HepG2 (cell line): ENCODE data around the gene TUBA4A. TPM values are rescaled to one million over a fixed set of nuclear protein-coding genes. Genes with fewer than 3 reads are reported as not detected.

Experiments
- ELF4 ChIP-seq: sonication (generic); formaldehyde crosslinking; IDR thresholded peaks from 2 replicates; pipeline ENCODE4 v1.5.0; 2020; ENCODE audit warnings: missing genetic modification reagents, mild to moderate bottlenecking, moderate library complexity, borderline replicate concordance
- GABPB1 ChIP-seq: IDR thresholded peaks from 2 replicates; pipeline ENCODE4 v1.6.1; 2016; ENCODE audit warnings: mild to moderate bottlenecking, missing genetic modification reagents, moderate library complexity, missing compliant biosample characterization
- HNRNPUL1 ChIP-seq: fragments of 200-400 bp; formaldehyde crosslinking; IDR thresholded peaks from 2 replicates; pipeline ENCODE4 v1.6.1; 2017; ENCODE audit warnings: low read depth, mild to moderate bottlenecking, low read length, moderate library complexity
- HOXD1 ChIP-seq: sonication (generic); formaldehyde crosslinking; IDR thresholded peaks from 2 replicates; pipeline ENCODE4 v1.5.0; 2020; ENCODE audit warnings: missing genetic modification reagents
- KAT8 ChIP-seq: IDR thresholded peaks from 2 replicates; pipeline ENCODE4 v1.6.1; 2016; ENCODE audit warnings: missing genetic modification reagents, missing compliant biosample characterization
- MYNN ChIP-seq: sonication (generic); formaldehyde crosslinking; IDR thresholded peaks from 2 replicates; pipeline ENCODE4 v1.4.0; 2020; ENCODE audit warnings: mild to moderate bottlenecking, low read depth, missing genetic modification reagents
- NR3C1 ChIP-seq: sonication (generic); formaldehyde crosslinking; IDR thresholded peaks from 2 replicates; pipeline ENCODE4 v1.4.0; 2020; ENCODE audit warnings: missing genetic modification reagents
- PCBP1 ChIP-seq: fragments of 200-400 bp; formaldehyde crosslinking; IDR thresholded peaks from 2 replicates; pipeline ENCODE4 v1.6.1; 2017; ENCODE audit warnings: mild to moderate bottlenecking, low read depth, low read length, borderline replicate concordance
- POGZ ChIP-seq: sonication (generic); formaldehyde crosslinking; IDR thresholded peaks from 2 replicates; pipeline ENCODE4 v1.4.0; 2020; ENCODE audit warnings: mild to moderate bottlenecking, missing genetic modification reagents
- SP2 ChIP-seq: sonication (generic); formaldehyde crosslinking; IDR thresholded peaks from 2 replicates; pipeline ENCODE4 v1.5.1; 2020; ENCODE audit warnings: mild to moderate bottlenecking, missing genetic modification reagents
- ZNF224 ChIP-seq: sonication (generic); formaldehyde crosslinking; IDR thresholded peaks from 2 replicates; pipeline ENCODE4 v1.5.0; 2020; ENCODE audit warnings: mild to moderate bottlenecking, missing genetic modification reagents
- ZNF333 ChIP-seq: sonication (generic); formaldehyde crosslinking; IDR thresholded peaks from 2 replicates; pipeline ENCODE4 v1.4.0; 2020; ENCODE audit warnings: mild to moderate bottlenecking, missing genetic modification reagents, borderline replicate concordance
- ZNF790 ChIP-seq: sonication (generic); formaldehyde crosslinking; IDR thresholded peaks from 2 replicates; pipeline ENCODE4 v1.8.0; 2022; ENCODE audit warnings: missing genetic modification reagents, mild to moderate bottlenecking, borderline replicate concordance
- ZSCAN21 ChIP-seq: sonication (generic); formaldehyde crosslinking; IDR thresholded peaks from 2 replicates; pipeline ENCODE4 v1.8.0; 2022; ENCODE audit warnings: mild to moderate bottlenecking, missing genetic modification reagents, moderate library complexity, borderline replicate concordance
- ZSCAN31 ChIP-seq: sonication (generic); formaldehyde crosslinking; IDR thresholded peaks from 2 replicates; pipeline ENCODE4 v1.5.0; 2020; ENCODE audit warnings: low read depth, mild to moderate bottlenecking, missing genetic modification reagents
- polyA plus RNA-seq, 8 experiments: library from polyadenylated mRNA; depleted of rRNA in 3 of 8; stranded (reverse) in 7 of 8; unstranded in 1 of 8; fragments of >200 nt; fragmentation: Illumina TruSeq in 4 of 8; extraction: Trizol in 4 of 8; gene quantifications; 2 replicates each; pipeline versions ENCODE4 v1.2.1 to v1.2.3, GENCODE V29; 2011 to 2016; ENCODE audit warnings: low read depth in 4 of 8, missing spikeins in 1 of 8, mixed read lengths in 1 of 8; ENCODE audit not compliant: insufficient read depth in 1 of 8
- total RNA-seq, 5 experiments: library from RNA; depleted of rRNA; stranded (reverse); fragments of >200 nt; fragmentation: Illumina TruSeq; extraction: Trizol; gene quantifications; 2 replicates each; pipeline ENCODE4 v1.2.3, GENCODE V29; 2016; ENCODE audit warnings: low read depth in 1 of 5
- TF ChIP-seq, protein P1 (sequence below): IDR thresholded peaks from 2 replicates; pipeline ENCODE4 v1.6.1; 2018; ENCODE audit warnings: missing genetic modification reagents
- TF ChIP-seq, protein P2 (sequence below): sonication (generic); formaldehyde crosslinking; IDR thresholded peaks from 2 replicates; pipeline ENCODE4 v1.5.1; 2020; ENCODE audit warnings: missing genetic modification reagents, mild to moderate bottlenecking, borderline replicate concordance
- TF ChIP-seq, protein P3 (sequence below): sonication (generic); formaldehyde crosslinking; conservative IDR thresholded peaks from 2 replicates; pipeline ENCODE4 v1.8.0; 2022; ENCODE audit warnings: missing genetic modification reagents
- TF ChIP-seq, protein P4 (sequence below): sonication (generic); formaldehyde crosslinking; IDR thresholded peaks from 2 replicates; pipeline ENCODE4 v1.4.0; 2020; ENCODE audit warnings: missing genetic modification reagents
- TF ChIP-seq, protein P5 (sequence below): sonication (generic); formaldehyde crosslinking; IDR thresholded peaks from 2 replicates; pipeline ENCODE4 v1.5.1; 2020; ENCODE audit warnings: mild to moderate bottlenecking, missing genetic modification reagents, borderline replicate concordance

The TUBA4A gene
- total and polyA plus RNA-seq, 2 of the 13 experiments (the other 11 are each of a cell fraction or from before 2014, with no cell fraction given): 1.3 to 12.7 TPM

DNA sequence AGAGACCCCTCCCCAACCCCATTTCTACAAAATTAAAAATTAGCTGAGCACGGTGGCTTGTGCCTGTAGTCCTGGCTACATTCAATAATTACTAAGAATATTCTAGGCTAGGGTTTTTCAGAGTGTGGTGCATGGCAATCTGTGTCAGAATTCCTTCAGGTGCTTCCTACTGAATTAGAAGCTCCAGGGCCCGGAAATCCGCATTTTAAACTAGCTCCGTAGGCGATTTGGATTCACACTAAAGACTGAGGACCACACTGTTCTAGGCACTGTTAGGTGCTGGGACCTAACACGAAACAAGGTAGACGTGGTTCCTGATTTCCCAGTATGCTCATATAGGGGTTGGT lies 47.8 kb downstream of the TUBA4A start (continued):
- TF ChIP-seq HOXD1 (no peak), PCBP1 (no peak), MYNN (CRISPR knock-in tag) (no peak), ZSCAN21 (CRISPR knock-in tag) (0 out of 2 replicates have a peak, but pooled peaks have one; percentile 3), NR3C1 (no peak), HNRNPUL1 (no peak), ZSCAN31 (CRISPR knock-in tag) (no peak), ZNF224 (no peak; the same call in 1 of the 2 replicates), ZNF790 (CRISPR knock-in tag) (no peak), KAT8 (CRISPR knock-in tag) (no peak), SP2 (CRISPR knock-in tag) (no peak; the same call in 1 of the 2 replicates), POGZ (CRISPR knock-in tag) (no peak), ZNF333 (CRISPR knock-in tag) (no peak), ELF4 (CRISPR knock-in tag) (0 out of 2 replicates have a peak, but pooled peaks have one; percentile 40), GABPB1 (no peak)
- TF ChIP-seq, protein P1, sequence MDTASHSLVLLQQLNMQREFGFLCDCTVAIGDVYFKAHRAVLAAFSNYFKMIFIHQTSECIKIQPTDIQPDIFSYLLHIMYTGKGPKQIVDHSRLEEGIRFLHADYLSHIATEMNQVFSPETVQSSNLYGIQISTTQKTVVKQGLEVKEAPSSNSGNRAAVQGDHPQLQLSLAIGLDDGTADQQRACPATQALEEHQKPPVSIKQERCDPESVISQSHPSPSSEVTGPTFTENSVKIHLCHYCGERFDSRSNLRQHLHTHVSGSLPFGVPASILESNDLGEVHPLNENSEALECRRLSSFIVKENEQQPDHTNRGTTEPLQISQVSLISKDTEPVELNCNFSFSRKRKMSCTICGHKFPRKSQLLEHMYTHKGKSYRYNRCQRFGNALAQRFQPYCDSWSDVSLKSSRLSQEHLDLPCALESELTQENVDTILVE (CRISPR knock-in tag): no peak
- TF ChIP-seq, protein P2, sequence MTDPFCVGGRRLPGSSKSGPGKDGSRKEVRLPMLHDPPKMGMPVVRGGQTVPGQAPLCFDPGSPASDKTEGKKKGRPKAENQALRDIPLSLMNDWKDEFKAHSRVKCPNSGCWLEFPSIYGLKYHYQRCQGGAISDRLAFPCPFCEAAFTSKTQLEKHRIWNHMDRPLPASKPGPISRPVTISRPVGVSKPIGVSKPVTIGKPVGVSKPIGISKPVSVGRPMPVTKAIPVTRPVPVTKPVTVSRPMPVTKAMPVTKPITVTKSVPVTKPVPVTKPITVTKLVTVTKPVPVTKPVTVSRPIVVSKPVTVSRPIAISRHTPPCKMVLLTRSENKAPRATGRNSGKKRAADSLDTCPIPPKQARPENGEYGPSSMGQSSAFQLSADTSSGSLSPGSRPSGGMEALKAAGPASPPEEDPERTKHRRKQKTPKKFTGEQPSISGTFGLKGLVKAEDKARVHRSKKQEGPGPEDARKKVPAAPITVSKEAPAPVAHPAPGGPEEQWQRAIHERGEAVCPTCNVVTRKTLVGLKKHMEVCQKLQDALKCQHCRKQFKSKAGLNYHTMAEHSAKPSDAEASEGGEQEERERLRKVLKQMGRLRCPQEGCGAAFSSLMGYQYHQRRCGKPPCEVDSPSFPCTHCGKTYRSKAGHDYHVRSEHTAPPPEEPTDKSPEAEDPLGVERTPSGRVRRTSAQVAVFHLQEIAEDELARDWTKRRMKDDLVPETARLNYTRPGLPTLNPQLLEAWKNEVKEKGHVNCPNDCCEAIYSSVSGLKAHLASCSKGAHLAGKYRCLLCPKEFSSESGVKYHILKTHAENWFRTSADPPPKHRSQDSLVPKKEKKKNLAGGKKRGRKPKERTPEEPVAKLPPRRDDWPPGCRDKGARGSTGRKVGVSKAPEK: no peak
- TF ChIP-seq, protein P3, sequence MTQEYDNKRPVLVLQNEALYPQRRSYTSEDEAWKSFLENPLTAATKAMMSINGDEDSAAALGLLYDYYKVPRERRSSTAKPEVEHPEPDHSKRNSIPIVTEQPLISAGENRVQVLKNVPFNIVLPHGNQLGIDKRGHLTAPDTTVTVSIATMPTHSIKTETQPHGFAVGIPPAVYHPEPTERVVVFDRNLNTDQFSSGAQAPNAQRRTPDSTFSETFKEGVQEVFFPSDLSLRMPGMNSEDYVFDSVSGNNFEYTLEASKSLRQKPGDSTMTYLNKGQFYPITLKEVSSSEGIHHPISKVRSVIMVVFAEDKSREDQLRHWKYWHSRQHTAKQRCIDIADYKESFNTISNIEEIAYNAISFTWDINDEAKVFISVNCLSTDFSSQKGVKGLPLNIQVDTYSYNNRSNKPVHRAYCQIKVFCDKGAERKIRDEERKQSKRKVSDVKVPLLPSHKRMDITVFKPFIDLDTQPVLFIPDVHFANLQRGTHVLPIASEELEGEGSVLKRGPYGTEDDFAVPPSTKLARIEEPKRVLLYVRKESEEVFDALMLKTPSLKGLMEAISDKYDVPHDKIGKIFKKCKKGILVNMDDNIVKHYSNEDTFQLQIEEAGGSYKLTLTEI (CRISPR knock-in tag): no peak
- TF ChIP-seq, protein P4, sequence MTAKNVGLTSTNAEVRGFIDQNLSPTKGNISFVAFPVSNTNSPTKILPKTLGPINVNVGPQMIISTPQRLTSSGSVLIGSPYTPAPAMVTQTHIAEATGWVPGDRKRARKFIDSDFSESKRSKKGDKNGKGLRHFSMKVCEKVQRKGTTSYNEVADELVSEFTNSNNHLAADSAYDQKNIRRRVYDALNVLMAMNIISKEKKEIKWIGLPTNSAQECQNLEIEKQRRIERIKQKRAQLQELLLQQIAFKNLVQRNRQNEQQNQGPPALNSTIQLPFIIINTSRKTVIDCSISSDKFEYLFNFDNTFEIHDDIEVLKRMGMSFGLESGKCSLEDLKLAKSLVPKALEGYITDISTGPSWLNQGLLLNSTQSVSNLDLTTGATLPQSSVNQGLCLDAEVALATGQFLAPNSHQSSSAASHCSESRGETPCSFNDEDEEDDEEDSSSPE: no peak
- TF ChIP-seq, protein P5, sequence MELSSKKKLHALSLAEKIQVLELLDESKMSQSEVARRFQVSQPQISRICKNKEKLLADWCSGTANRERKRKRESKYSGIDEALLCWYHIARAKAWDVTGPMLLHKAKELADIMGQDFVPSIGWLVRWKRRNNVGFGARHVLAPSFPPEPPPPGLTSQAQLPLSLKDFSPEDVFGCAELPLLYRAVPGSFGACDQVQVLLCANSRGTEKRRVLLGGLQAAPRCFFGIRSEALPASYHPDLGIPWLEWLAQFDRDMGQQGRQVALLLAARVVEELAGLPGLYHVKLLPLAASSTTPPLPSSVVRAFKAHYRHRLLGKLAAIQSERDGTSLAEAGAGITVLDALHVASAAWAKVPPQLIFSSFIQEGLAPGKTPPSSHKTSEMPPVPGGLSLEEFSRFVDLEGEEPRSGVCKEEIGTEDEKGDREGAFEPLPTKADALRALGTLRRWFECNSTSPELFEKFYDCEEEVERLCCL (CRISPR knock-in tag): no peak
